Parathyroid adenoma (tissue), 2 donors: ENCODE results near the gene MYADML2.

ENCODE experiments used
- H2AFZ ChIP-seq: fragments of 300-600 bp; sonication (generic); one replicate; pipeline ENCODE4 v1.7.0; 2017; ENCODE audit warnings: antibody characterized with exemption, mild to moderate bottlenecking
- H3K27ac ChIP-seq: fragments of 300-600 bp; sonication (generic); one replicate; pipeline ENCODE4 v1.7.0; 2017
- H3K27me3 ChIP-seq: fragments of 300-600 bp; sonication (generic); one replicate; pipeline ENCODE4 v1.7.0; 2017; ENCODE audit warnings: low read length; ENCODE audit not compliant: control insufficient read depth, insufficient read depth
- H3K36me3 ChIP-seq: fragments of 300-600 bp; sonication (generic); one replicate; pipeline ENCODE4 v1.7.0; 2017; ENCODE audit warnings: low read length; ENCODE audit not compliant: control insufficient read depth, insufficient read depth
- H3K4me1 ChIP-seq: fragments of 300-600 bp; sonication (generic); one replicate; pipeline ENCODE4 v1.7.0; 2017; ENCODE audit warnings: control low read depth
- H3K4me2 ChIP-seq: fragments of 300-600 bp; sonication (generic); one replicate; pipeline ENCODE4 v1.7.0; 2017; ENCODE audit warnings: low read length
- H3K4me3 ChIP-seq: fragments of 300-600 bp; sonication (generic); one replicate; pipeline ENCODE4 v1.7.0; 2017; ENCODE audit warnings: low read depth, low read length
- H3K79me2 ChIP-seq: fragments of 300-600 bp; sonication (generic); one replicate; pipeline ENCODE4 v1.7.0; 2017; ENCODE audit warnings: control low read depth
- H3K9ac ChIP-seq: fragments of 300-600 bp; sonication (generic); one replicate; pipeline ENCODE4 v1.7.0; 2017; ENCODE audit warnings: mild to moderate bottlenecking
- H3K9me3 ChIP-seq: fragments of 300-600 bp; sonication (generic); one replicate; pipeline ENCODE4 v1.7.0; 2017; ENCODE audit warnings: low read length; ENCODE audit not compliant: control insufficient read depth
- CTCF ChIP-seq: fragments of 300-600 bp; sonication (generic); IDR thresholded peaks from one replicate; pipeline ENCODE4 v1.7.0; 2017; ENCODE audit warnings: antibody characterized with exemption, mild to moderate bottlenecking
- donor health status: primary hyperparathyroidism.

The MYADML2 gene

GRCh38 chr17:81927653-81928543, 19.1 kb downstream of the MYADML2 start, which contains the start of gene MAFG:
Gene MAFG, minus strand, starts transcription at chr17:81927735. Its CDS starts 4,550 bp downstream, at chr17:81923185.
- TF ChIP-seq CTCF, result peak; percentile 51
- Histone ChIP-seq H2AFZ (peak within 1 kb of the TSS; percentile 71), H3K9me3 (no peaks in the 10 kb centered on the region), H3K4me2 (peak within 1 kb of the TSS; percentile 99), H3K27ac (peak within 1 kb of the TSS; percentile 86), H3K9ac (peak within 1 kb of the TSS; percentile 87), H3K79me2 (peaks cover 4% of the 10 kb centered on the region), H3K4me1 (peaks cover 19% of the 10 kb centered on the region), H3K4me3 (peak within 1 kb of the TSS; percentile 85), H3K36me3 (no peaks in the 10 kb centered on the region), H3K27me3 (no peaks in the 10 kb centered on the region)

- peak overlapping the region; percentile 85 for H3K4me3 ChIP-seq
- H3K4me1 ChIP-seq, result peaks cover 24% of the 10 kb centered on the region
- H3K4me2 ChIP-seq, result peak overlapping the region; percentile 98
- peak overlapping the region; percentile 87 for H3K9ac ChIP-seq
- peak overlapping the region; percentile 16 for H2AFZ ChIP-seq
- H3K27me3 ChIP-seq, result no peaks in the 10 kb centered on the region
- peaks cover 10% of the 10 kb centered on the region for H3K79me2 ChIP-seq
- H3K9me3 ChIP-seq, result no peaks in the 10 kb centered on the region
- TF ChIP-seq CTCF, result no peak
- no peaks in the 10 kb centered on the region for H3K36me3 ChIP-seq
- peak overlapping the region; percentile 86 for H3K27ac ChIP-seq
These were observed 19.8 kb downstream of the MYADML2 start for GRCh38 chr17:81927152-81927652.

- peak overlapping the region; percentile 16 for H2AFZ ChIP-seq
- TF ChIP-seq CTCF, result no peak
These were observed 20.4 kb downstream of the MYADML2 start for GRCh38 chr17:81926451-81927151.

GRCh38 chr17:81925860-81926450, 21.1 kb downstream of the MYADML2 start:
- Histone ChIP-seq H3K27me3 (no peaks in the 10 kb centered on the region), H3K4me1 (peaks cover 24% of the 10 kb centered on the region), H2AFZ (no peak overlapping the region), H3K9ac (no peak overlapping the region), H3K9me3 (no peaks in the 10 kb centered on the region), H3K4me2 (peak overlapping the region; percentile 98), H3K4me3 (peak overlapping the region; percentile 85), H3K27ac (peak overlapping the region; percentile 86), H3K79me2 (peaks cover 18% of the 10 kb centered on the region), H3K36me3 (no peaks in the 10 kb centered on the region)
- TF ChIP-seq CTCF, result no peak

More at GRCh38 chr17:81926451-81927151, 20.4 kb downstream of the MYADML2 start:
- peaks cover 24% of the 10 kb centered on the region for H3K4me1 ChIP-seq
- H3K27me3 ChIP-seq, result no peaks in the 10 kb centered on the region
- peak overlapping the region; percentile 87 for H3K9ac ChIP-seq
- H3K36me3 ChIP-seq, result no peaks in the 10 kb centered on the region
- no peaks in the 10 kb centered on the region for H3K9me3 ChIP-seq
- H3K4me3 ChIP-seq, result peak overlapping the region; percentile 85
- peaks cover 15% of the 10 kb centered on the region for H3K79me2 ChIP-seq
- peak overlapping the region; percentile 98 for H3K4me2 ChIP-seq
- H3K27ac ChIP-seq, result peak overlapping the region; percentile 86
